ENCODE measurements around the gene PTPN5.

The PTPN5 gene

DNA sequence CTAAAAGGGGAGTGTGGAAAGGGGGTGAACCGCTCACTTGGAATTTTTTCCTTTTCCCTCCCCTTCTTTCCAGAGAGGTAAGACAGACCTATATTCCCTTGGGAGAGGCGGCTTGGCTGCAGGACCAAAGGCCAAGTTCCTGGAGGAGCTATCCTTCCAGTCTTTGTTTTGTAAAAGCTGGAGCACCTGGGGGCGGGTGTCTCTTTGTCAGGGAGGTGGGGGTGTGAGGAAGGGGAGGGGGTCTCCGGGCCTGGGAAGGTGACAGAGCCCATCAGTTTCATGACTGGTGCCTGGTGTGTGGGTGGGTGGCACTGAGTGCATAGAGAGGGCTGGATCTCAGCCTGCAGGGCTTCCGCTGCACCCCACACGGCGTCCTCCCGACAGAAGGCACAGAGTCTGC, 18.5 kb downstream of the PTPN5 start:
- DNase-seq (ENCODE audit: low read depth): no peak

DNA sequence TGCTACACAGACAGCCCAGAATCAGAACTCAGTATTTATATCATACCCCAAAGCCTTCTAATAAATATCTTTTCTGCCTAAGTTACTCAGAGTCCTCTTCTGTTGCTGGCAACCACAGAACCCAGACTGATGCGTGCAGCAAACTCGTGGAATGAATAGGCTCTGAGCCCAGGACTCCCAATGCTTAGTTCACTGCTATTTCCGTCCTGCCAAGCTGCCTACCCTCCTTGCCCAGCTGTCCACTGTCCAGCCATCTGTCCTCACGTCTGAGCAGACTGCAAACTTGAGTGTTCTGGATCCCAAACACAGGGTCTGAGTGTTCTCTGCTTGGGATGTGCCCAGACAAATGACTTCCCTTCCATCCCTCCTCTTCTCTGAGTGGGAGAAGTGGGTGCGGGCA, 19.4 kb downstream of the PTPN5 start:
- no peak for DNase-seq (ENCODE audit: low read depth)

DNA sequence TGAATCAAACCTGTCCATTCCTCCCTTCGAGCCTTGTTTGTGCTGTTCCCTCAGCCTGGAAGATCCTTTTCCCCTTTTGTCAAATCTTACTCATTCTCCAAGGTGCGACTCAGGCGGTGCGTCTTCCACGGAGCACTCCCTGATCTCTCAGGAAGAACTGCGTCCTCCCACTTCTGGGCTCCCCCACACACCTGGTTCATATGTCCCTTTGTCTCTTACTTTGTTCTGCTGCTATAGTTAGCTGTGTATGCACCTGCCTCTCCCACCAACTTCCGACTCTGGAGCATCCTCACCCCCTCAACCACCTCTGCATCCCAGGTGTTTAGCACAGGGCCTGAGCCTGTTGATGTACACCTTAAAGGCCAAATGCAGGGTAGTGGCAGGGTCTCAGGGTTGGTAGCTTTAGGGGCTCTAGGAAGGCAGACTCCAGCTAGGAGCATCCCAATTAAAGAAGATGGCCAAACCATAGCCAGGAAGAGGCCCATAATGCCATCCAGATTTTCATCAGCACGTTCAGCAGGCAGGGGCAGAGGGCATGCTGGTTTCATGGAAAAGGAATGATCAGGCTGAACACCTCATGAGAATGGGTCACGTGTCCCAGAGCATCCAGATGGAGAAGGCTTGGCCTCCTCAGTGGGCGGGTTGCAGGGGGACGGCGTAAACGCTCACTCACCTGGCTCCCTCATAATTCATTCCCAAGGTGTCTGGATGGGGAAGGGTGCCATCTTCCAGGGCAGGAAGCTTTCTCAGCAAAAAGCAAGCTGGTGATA, 20.1 kb downstream of the PTPN5 start:
- DNase-seq (ENCODE audit: low read depth): no peak

DNA sequence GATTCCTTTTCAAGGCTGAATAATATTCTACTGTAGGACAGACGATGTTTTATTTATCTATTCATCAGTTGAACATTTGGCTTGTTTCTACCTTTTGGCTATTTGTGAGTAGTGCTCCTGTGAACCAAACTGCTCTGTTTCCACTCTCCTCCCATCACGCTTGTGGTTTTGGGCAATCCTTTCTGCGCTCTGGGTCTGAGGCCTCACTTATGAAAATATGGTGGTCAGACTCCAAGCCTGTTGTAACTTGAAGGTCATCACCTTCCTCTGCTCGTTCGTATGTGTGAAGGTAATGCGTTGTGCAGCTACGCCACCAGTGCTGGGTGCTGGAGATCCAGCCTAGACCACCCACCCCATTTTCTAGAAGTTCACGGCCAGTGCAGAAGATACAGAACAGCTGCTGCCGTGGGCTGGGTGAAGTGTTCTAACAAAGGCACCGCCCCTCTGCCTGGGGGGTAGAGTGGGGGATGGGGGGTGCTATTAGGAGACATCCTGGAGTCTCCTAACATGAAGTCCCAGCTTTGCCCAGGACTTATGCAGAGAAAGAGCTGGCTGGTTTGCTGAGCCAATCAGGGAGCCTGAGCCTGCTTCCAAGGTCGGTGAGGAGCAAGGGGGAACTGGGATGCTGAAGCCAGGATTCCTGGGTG, 21.0 kb downstream of the PTPN5 start:
- DNase-seq (ENCODE audit: low read depth): no peak

DNA sequence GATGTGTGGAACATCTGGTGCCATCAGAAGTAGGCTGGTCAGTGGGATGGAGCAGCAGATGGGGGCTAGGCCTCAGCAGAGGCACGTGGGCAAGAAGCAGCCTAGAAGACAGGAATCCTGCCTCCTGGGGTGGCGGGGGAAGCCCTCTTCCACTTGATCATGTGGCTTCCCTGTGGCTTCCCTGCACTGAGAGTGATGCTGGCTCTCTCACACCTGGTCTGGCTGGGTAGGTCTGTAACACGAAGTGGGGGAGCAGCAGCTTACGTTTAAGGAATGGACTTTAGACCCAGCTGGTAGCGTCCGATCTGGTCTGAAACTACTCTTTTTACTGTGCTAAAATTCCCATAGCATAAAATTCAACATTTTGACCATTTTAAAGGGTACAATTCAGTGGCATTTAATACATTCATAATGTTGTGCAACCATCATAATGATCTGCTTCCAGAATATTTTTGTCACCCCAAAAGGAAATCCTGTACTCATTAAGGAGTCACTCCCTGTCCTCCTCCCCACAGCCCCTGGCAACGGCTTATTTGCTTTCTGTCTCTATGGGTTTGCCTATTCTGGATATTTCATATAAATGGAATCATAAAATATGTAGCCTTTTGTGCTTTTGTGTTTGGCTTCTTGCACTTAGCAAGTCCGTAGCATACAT, 21.7 kb downstream of the PTPN5 start:
- no peak for DNase-seq (ENCODE audit: low read depth)

DNA sequence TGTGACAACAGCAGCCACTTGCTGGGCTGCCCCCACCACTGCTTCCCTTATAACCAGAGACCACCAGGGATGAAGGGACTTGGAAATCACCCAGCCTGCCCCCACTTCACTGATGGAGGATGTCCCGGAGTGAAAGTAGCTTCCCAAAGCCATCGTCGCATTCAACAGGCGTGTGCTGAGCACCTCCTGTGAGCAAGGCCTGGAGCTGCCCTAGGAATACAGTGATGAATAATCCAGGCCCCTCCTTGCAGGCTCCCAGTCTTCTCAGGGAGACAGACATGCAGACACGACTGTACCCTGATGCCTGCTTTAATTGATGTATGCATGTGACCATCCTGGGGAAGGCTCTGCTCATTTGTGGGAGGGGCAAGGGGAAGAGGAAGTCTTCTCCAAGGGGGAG, 22.6 kb downstream of the PTPN5 start:
- no peak for DNase-seq (ENCODE audit: low read depth)

DNA sequence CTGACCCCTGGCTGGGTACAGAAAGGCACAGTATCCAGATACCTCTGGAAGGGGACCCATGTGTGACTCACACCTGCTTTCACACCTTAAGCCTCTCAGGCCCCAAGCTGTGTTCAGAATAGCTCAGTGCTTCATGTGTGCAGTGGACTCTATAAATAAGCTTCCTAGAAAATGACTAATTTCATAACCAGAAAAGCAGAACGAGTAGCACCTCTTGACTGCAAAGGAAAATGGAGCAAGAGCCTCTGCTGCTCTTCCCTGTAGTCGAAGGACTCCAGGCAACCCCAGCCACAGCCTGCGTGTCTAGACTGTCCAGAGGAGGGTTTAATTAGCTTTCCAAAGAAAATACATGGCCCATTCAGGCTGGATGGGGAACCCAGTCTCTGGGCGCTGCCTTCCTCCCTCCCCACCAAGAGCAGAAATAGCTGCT, 23.1 kb downstream of the PTPN5 start:
- no peak for DNase-seq (ENCODE audit: low read depth)

DNA sequence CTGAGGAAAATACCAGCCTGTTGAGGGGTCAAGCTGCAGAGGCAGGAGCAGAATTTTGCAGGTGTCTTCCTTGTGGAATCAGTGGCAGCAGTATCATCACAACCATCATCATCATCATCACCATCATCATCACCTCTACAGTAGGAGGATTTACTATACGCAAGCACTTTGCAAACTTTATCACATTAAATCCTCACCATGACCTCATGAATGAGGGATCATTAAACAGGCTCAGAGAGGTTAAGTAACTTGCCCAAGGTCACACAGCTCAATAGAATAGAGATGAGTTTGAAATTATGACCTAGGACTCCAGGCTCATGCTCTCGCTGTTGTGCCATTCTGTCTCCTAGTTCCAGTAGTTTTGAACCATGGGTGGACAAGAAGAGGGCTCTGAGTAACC, 25.6 kb downstream of the PTPN5 start:
- DNase-seq (ENCODE audit: low read depth): no peak

DNA sequence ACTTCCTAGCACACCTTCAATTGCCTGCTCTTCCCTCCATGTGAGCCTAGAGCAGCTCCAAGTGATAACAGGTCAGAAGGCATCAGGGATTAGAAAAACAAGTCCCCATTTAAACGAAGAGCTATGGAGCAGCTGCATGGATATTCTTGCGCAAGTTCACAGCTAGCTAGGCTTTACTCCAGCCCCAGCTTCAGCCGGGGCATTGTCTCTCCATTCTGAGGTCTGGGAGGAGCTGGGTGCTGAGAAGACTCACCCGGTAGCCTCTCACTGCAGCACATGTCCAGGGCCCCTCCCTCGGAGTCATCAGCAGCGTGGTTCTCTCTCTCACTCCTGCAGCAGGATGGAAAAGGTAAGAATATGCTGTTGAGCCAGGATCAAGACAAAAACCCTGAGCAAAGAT, 26.0 kb downstream of the PTPN5 start:
- DNase-seq (ENCODE audit: low read depth): no peak

DNA sequence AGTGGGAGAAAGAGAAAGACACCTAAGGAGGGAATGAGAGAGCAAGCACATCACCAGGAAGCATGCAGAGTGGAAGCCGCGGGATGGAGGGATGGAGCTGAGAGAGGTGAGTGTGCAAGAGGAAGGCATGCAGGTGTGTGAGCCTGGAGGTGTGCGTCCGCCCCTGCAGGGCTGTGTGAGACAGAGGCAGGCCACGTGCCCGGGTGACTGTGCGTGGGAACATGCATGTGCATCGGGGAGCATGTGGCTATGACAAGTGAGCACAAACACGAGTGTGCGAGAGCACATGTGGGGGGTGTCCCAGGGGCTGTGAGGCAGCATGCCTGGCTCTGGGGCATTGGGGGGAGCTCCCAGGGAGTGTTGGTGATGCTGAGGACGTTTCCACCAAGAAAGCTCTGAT, 29.9 kb downstream of the PTPN5 start:
- no peak for DNase-seq (ENCODE audit: low read depth)

DNA sequence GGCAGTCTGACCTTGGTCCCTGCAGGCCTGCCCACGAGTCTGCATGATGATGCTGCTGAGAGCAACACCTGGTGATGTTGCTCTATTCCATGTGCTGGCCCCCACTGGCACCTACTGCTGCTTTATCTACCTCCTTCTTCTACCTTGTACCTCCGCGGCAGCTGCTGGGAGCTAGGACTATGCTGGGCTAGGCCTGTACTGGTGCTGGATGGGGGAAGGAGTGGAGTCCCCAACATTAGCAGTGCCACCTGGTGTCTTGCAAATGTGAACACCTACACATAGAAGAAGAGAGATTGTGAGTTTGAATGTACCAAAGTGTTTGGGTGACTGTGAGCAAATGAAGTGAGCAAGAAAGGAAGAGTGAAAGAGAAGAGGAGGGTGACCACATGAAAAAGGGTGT, 30.5 kb downstream of the PTPN5 start:
- no peak for DNase-seq (ENCODE audit: low read depth)

DNA sequence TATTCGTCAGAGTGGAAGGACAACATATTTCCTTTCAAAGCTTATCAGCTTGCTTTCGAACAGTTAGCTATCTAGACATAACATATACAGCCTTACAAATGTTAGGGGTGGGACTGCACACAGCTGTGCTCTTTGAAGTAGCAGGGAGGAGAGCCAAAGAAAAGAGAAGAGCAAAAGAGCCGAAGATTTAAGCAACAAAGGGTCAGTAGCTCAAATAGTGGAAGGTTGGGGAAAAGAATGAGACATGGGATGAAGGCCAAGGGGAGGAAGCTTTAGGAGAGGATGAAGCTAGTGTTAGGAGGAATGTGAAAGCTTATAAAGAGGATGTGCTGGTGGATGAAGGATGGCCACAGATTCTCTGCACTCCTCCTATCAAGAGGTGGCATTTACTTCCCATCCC, 33.8 kb downstream of the PTPN5 start:
- no peak for DNase-seq (ENCODE audit: low read depth)

DNA sequence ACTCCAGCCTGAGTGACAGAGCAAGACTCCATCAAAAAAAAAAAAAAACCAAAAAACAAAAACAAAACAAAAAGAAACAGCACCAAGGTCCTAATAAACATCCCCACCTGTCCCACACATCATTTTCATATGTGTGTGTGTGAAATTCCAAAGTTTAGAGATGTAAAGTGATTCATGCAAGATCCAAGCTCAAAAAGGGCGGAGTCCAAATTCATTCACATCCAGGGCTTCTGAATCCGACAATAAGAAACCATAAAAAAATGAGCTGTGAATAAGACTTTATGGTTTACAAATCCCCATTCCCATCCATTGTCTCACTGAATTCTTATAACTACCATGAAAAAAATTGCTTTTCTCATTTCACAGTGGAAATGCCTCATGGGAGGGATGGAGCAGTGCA, 34.7 kb downstream of the PTPN5 start:
- DNase-seq (ENCODE audit: low read depth): no peak

DNA sequence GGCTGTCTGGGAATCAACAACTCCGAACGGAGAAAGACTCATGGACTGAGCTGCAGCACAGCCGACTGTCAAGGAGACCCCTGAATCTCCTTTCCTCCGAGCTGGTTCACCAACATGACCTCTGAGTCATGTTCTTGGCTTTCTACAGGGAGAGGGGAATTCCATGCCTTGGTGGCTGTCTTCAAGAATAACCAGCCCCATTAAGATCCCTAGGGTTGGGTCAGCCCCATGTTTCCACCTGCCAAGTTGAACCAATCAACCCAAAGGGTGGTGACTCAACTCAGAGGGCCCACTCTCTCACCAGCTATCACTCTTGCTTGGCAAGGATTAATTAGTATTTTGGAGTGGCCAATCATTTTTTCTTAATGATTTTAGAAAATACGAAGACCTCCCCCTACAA, 37.3 kb downstream of the PTPN5 start:
- no peak for DNase-seq (ENCODE audit: low read depth)

DNA sequence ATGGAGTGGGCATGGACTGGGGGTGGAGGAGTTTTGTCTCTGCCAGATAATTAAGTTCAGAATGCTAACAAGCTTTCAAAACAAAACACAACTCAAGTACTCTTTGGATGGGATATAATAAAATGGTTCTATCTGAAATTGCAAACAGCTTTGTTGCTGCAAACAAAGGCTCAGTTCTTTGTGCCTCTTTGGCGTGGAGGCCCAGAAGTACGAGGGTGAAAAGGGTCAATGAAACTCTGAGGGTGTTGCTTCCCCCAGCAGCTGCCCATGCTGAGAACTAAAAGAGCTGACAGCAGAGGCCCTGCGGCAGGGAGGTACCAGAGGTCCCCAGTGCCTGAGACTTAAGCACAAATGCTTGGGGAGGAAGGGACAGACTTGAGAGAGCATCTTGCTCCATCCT, 39.1 kb downstream of the PTPN5 start:
- no peak for DNase-seq (ENCODE audit: low read depth)

DNA sequence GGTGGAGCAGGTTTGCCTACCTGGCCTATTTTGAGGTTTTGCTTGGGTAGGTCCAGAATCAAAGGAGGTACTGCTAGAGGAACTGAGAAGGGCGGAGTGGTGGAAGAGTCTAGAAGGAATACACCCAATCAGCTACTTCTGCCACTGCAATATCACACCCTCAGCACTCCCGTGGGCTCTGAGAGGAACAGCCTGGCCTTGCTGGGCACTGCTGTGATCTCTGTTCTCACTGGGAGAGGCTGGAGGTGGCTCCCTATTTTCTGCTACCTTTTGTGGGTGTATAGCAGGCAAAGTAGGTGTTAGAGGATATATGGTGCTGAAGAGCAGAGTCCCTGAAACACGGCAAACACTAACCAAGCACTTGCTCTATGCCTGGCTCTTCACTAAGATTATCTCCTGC, 40.7 kb downstream of the PTPN5 start:
- no peak for DNase-seq (ENCODE audit: low read depth)

DNA sequence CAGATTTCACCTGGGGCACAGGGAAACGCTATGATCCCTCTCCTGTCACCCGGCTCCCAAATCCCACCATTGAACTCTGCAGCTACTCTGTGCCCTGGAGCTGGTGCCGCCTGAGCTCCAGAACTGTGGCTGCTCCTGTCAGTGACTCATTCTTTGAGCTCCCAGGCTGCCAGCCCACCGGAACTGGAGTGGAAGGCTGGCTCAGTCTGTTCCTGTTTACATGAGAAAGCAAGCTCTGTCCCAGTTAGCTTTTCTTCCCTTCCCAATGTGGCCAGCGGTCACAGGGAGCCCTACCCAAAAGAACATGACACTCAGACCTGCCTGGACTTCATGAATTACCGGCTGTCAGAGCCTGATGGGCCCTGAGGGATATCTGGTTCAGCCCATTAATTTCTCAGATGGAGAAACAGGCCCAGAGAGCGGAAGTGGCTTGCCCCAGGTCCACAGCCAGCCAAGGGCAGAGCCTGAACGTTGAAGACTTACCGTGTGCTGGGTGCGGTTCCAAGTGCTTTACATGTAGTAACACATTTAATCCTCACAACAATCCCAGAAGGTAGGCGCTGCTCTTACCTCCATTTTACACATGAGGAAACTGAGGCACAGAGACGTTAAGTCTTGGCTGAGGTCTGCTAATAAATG, 41.8 kb downstream of the PTPN5 start:
- DNase-seq (ENCODE audit: low read depth): peak; percentile 42

DNA sequence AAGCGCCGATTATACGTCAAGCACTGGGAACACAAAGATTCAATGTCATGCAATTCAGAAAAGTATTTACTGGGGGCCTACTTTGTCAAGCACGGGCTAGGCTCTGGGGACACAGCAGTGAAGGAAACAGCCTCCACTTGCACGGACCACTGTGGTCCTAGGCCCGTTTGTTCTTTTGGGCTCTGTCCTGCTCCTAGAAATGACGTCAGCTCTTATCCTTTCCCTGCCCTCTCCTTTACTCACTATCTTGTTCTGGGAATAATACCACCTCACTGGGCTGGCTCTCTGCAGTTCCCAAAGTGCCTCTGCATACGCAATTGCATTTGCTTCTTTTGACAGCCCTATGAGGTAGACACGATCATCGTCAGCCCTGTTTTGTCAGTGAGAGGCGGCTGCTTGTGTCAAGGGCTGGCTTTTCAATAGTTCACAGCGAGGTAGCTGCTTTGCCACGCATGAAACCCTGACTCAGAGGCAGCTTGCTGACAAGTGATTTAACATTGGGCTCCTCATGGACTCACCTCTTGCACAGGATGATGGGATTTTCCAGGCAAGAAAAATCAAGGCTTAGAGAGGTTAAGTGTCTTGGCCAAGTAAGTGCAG, 42.7 kb downstream of the PTPN5 start:
- no peak for DNase-seq (ENCODE audit: low read depth)

DNA sequence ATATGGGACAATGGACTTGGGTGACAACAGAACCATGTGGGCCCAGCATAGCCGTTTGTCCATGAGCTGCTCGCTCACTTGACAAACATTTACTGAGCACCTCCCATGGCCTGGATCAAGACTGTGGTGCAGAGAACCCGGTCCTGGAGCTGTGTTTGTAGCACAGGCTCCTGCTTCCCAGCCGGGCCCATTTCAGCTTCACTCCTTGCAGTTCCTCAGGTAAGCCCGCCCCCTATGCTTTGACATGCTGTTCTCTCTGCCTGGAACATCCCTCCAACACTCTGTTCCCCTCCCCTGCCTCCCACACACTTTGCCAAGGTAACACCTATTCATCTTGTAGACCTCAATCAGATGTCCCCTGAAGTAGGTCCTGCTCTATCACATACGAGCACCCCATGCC, 46.3 kb downstream of the PTPN5 start:
- no peak for DNase-seq (ENCODE audit: low read depth)

DNA sequence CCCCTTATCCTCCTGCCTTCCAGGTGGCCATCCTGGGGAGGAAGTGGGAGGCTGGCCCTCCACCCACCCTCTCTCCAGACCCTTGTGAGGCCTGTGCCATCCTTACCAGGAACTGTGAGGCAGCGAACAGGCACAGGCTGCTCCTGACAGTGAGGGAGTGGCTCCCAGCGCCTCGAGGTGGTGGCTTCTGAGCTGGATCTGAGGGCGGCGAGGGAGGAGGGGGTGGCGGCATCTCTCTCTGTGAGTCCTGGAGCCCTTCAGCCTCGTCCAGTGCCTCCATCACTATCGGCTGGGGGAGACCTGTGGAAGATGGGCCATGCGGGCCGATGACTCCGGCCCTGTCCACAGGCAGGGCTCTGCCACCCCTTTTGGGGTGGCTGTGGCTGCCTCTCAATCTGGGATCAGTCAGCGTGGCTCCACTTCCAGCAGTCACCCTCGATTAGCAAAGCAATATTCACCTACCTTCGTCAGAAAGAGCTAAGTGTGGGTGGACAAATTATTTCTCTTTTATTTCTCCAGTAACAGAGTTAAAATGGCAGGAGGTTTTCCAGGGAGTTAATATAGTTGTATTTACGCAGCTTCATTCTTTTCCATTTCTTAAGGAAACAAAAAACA, 47.6 kb downstream of the PTPN5 start:
- DNase-seq (ENCODE audit: low read depth): no peak

DNA sequence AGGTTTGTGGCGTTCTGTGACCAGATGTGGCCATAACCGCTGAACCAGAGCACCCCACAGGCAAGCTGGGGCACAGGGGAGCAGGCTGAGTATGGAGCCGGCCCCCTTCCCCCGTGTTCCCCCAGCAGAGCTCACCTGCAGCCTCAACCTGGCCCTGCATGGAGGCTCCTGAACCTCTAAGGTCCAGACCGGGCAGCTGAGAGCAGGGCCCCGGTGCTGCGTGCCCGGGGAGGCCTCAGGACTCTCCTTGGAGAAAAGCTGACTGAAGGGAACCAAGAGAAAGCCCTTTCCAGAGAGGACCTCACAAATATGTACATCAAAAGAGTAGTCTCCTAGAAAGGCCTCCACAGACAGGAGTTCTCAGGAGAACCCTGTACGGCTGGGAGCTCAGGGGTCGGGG, 48.2 kb downstream of the PTPN5 start:
- no peak for DNase-seq (ENCODE audit: low read depth)

DNA sequence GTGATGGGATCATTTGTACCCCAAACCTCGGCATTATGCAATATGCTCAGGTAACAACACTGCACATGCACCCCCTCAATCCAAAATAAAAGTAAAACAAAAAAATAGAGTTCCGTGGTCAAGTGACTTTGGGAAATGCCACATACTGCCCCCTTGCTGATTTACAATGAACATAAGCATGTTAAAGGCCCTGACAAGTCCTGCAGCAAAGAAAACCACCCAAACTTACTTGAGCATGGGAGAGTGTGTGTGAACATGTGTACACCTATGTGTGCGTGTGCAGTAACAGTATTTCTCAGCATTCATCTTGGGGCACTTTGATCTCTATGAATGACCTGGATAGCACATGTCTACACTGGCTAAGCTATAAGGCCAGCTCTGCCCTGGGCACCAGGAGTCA, 49.8 kb downstream of the PTPN5 start:
- no peak for DNase-seq (ENCODE audit: low read depth)
